WTC11 (cell line): ENCODE data around the gene DCTN2. TPM values are rescaled to one million over a fixed set of nuclear protein-coding genes. Genes with fewer than 3 reads are reported as not detected.

ENCODE experiments used
- ATAC-seq: fragments of 200-7000 bp; cut with Tn5 transposase; 2 replicates; pipeline ENCODE4 v1.10.0; 2021; ENCODE audit warnings: mild to moderate bottlenecking, moderate library complexity
- CTCF ChIA-PET: fragments of 300-600 bp; sonication (Branson Sonifier 250); formaldehyde crosslinking; loops from one replicate; lab custom pipeline; 2021; ENCODE audit warnings: antibody characterized with exemption; lab: Charles Lee
- POLR2A ChIA-PET: fragments of 350-600 bp; sonication (Branson Sonifier 250); formaldehyde crosslinking; loops from one replicate; lab custom pipeline; 2021; ENCODE audit warnings: antibody characterized with exemption; lab: Charles Lee
- DNase-seq: peaks from one replicate; pipeline ENCODE4 v3.0.0; 2021; ENCODE audit warnings: low spot score
- H3K27ac Mint-ChIP-seq: 2 replicates; pipeline ENCODE4 v1.8.0; 2021; ENCODE audit warnings: mixed read lengths
- H3K27me3 Mint-ChIP-seq: 2 replicates; pipeline ENCODE4 v1.8.0; 2021; ENCODE audit warnings: low read depth, mild to moderate bottlenecking, moderate library complexity, mixed read lengths
- H3K36me3 Mint-ChIP-seq: 2 replicates; pipeline ENCODE4 v1.8.0; 2021; ENCODE audit warnings: mixed read lengths
- H3K4me1 Mint-ChIP-seq: 2 replicates; pipeline ENCODE4 v1.8.0; 2022; ENCODE audit warnings: mixed read lengths
- H3K4me3 Mint-ChIP-seq: 2 replicates; pipeline ENCODE4 v1.8.0; 2021; ENCODE audit warnings: mild to moderate bottlenecking, moderate library complexity, mixed read lengths
- H3K9me3 Mint-ChIP-seq: 2 replicates; pipeline ENCODE4 v1.8.0; 2021; ENCODE audit warnings: mixed read lengths
- ARID4B ChIP-seq: sonication (generic); formaldehyde crosslinking; IDR thresholded peaks from 2 replicates; pipeline ENCODE4 v1.8.0; 2023; ENCODE audit warnings: missing genetic modification reagents, mild to moderate bottlenecking, borderline replicate concordance
- CREB1 ChIP-seq: sonication (generic); formaldehyde crosslinking; IDR thresholded peaks from 2 replicates; pipeline ENCODE4 v1.8.0; 2023; ENCODE audit warnings: mild to moderate bottlenecking, missing genetic modification reagents
- ELF4 ChIP-seq: sonication (generic); formaldehyde crosslinking; IDR thresholded peaks from 2 replicates; pipeline ENCODE4 v1.8.1; 2022; ENCODE audit warnings: low read depth, mild to moderate bottlenecking, moderate library complexity, missing genetic modification reagents
- ESRRA ChIP-seq: sonication (generic); formaldehyde crosslinking; IDR thresholded peaks from 2 replicates; pipeline ENCODE4 v1.8.1; 2022; ENCODE audit warnings: mild to moderate bottlenecking, missing genetic modification reagents, borderline replicate concordance
- ETV6 ChIP-seq: sonication (generic); formaldehyde crosslinking; IDR thresholded peaks from 2 replicates; pipeline ENCODE4 v1.8.1; 2022; ENCODE audit warnings: mild to moderate bottlenecking, missing genetic modification reagents
- GTF2I ChIP-seq: fragments of 250-450 bp; sonication (Bioruptor Pico); conservative IDR thresholded peaks from 2 replicates; pipeline ENCODE4 v1.4.0; 2021; ENCODE audit warnings: mild to moderate bottlenecking
- HMGXB4 ChIP-seq: sonication (generic); formaldehyde crosslinking; IDR thresholded peaks from 2 replicates; pipeline ENCODE4 v1.8.1; 2023; ENCODE audit warnings: mild to moderate bottlenecking, moderate library complexity, missing genetic modification reagents
- JUN ChIP-seq: sonication (generic); formaldehyde crosslinking; IDR thresholded peaks from 2 replicates; pipeline ENCODE4 v1.8.0; 2023; ENCODE audit warnings: mild to moderate bottlenecking, missing genetic modification reagents
- MXD4 ChIP-seq: fragments of 250-450 bp; sonication (Bioruptor Pico); IDR thresholded peaks from 2 replicates; pipeline ENCODE4 v1.8.0; 2021; ENCODE audit warnings: mild to moderate bottlenecking, moderate library complexity, borderline replicate concordance
- NR2C2 ChIP-seq: sonication (generic); formaldehyde crosslinking; IDR thresholded peaks from 2 replicates; pipeline ENCODE4 v1.8.0; 2022; ENCODE audit warnings: mild to moderate bottlenecking, missing genetic modification reagents
- USF1 ChIP-seq: sonication (generic); formaldehyde crosslinking; IDR thresholded peaks from 2 replicates; pipeline ENCODE4 v1.8.0; 2022; ENCODE audit warnings: mild to moderate bottlenecking, missing genetic modification reagents
- ZBTB21 ChIP-seq: sonication (generic); formaldehyde crosslinking; IDR thresholded peaks from 2 replicates; pipeline ENCODE4 v1.8.1; 2023; ENCODE audit warnings: mild to moderate bottlenecking, missing genetic modification reagents, borderline replicate concordance
- ZNF232 ChIP-seq: sonication (generic); formaldehyde crosslinking; IDR thresholded peaks from 2 replicates; pipeline ENCODE4 v1.8.0; 2022; ENCODE audit warnings: mild to moderate bottlenecking, missing genetic modification reagents
- ZNF423 ChIP-seq: fragments of 250-450 bp; sonication (Bioruptor Pico); IDR thresholded peaks from 2 replicates; pipeline ENCODE4 v2.1.2; 2022; ENCODE audit warnings: mild to moderate bottlenecking, moderate library complexity
- total RNA-seq: library from RNA; stranded (reverse); gene quantifications from 3 replicates; pipeline ENCODE4 v1.2.3, GENCODE V29; 2021
- TF ChIP-seq, protein P1 (sequence below): sonication (generic); formaldehyde crosslinking; IDR thresholded peaks from 2 replicates; pipeline ENCODE4 v1.8.1; 2022; ENCODE audit warnings: missing genetic modification reagents, borderline replicate concordance
- TF ChIP-seq, protein P2 (sequence below): fragments of 250-450 bp; sonication (Bioruptor Pico); IDR thresholded peaks from 2 replicates; pipeline ENCODE4 v1.9.0; 2021; ENCODE audit warnings: moderate library complexity, mild to moderate bottlenecking, inconsistent platforms, borderline replicate concordance
- TF ChIP-seq, protein P3 (sequence below): fragments of 250-450 bp; sonication (Bioruptor Pico); conservative IDR thresholded peaks from 2 replicates; pipeline ENCODE4 v1.9.0; 2021; ENCODE audit warnings: mild to moderate bottlenecking
- TF ChIP-seq, protein P4 (sequence below): sonication (generic); formaldehyde crosslinking; IDR thresholded peaks from 2 replicates; pipeline ENCODE4 v1.8.0; 2022; ENCODE audit warnings: mild to moderate bottlenecking, missing genetic modification reagents

Gene DCTN2
- total RNA-seq, 1 experiment from 2014 or later, result 93.5 TPM

DNA sequence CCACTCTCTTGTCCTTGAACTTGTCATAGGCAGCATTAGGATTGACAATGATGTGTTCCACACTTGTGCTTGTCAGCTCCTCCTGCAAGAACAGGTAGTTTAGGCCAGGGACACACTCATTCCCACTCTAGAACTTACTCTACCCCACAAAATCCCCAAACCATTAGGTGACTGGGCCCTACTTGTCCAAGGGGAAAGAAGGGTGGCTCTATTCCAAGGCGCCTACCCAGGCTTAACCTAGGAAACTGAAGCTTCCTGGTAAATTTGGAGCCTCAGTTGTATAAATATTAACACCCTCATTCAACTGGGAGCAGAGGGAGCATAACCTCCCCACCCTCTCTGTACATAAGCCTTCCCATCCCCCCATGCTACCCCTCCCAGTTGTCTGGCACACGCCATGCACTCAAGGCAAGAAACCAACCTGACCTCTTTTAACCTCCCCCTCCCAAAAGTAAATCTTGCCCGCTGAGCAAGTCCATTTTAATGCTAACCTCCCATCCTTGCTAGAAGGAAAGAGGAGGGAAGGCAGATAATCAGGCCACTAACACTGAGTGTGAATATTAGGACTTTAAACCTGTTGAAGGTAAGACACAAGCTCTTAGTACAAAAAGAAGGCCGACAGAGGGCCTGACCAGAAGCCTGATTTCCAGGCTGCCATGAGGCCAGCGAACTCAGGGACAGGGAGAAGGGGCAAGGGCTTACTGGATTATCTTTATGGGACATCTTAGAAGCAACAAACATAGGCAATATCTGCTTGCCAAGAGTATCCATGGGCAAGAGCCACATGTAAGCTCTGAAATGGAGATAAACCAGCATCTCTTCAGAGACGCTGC lies 11.0 kb downstream of the DCTN2 start:
- Mint-ChIP-seq H3K36me3 (peaks cover 48% of the 10 kb centered on the region), H3K27ac (no peak overlapping the region), H3K9me3 (no peaks in the 10 kb centered on the region), H3K27me3 (no peaks in the 10 kb centered on the region), H3K4me1 (peaks cover 10% of the 10 kb centered on the region), H3K4me3 (no peak overlapping the region)
- TF ChIP-seq ELF4 (CRISPR knock-in tag) (no peak), CREB1 (no peak), USF1 (CRISPR knock-in tag) (no peak), ZNF423 (CRISPR knock-in tag) (no peak), ETV6 (CRISPR knock-in tag) (no peak), GTF2I (CRISPR knock-in tag) (no peak), HMGXB4 (CRISPR knock-in tag) (no peak), JUN (CRISPR knock-in tag) (no peak), ESRRA (CRISPR knock-in tag) (no peak)
- ChIA-PET POLR2A (interaction anchor here (0.9 kb wide), 1 partner anchor 7 kb away, joined by 3 read pairs; no protein-coding TSS in a partner anchor), CTCF (interaction anchor here (1.6 kb wide), 2 partner anchors 11 to 48 kb away, joined by 4 read pairs; partner anchors contain the start of gene DCTN2)
- ATAC-seq (peak; percentile 43), DNase-seq (no peak)

DNA sequence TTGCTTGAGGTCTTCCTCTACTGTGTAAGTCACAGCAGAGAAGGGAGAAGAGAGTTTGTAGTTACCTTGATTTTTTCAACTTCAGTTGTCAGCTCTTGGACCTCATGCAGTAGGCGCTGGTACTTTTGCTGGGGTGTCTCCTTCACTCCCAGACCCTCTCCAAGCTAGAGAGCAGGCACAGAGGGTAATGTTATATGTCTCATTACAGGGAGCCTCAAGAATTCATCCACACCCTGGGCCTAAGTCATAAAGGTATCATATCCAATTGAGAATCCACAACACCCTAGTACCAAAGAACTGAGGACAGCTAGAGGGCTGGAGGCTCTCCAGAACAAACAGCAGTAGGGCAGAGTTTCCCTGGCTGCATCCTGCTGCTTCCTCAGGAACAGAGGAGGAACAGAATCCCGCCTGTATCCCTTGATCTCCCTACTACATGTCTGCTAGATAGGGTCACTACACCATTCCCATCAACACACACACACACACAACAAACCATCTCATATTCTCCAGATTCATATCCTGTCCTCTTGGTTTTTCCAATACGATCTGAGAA lies 11.9 kb downstream of the DCTN2 start:
- Mint-ChIP-seq H3K9me3 (no peaks in the 10 kb centered on the region), H3K36me3 (peaks cover 52% of the 10 kb centered on the region), H3K4me3 (no peak overlapping the region), H3K27me3 (no peaks in the 10 kb centered on the region), H3K4me1 (peaks cover 9% of the 10 kb centered on the region), H3K27ac (no peak overlapping the region)
- no peak for ATAC-seq
- no peak for DNase-seq
- POLR2A ChIA-PET, result interaction anchor here (1.1 kb wide), 1 partner anchor 11 kb away, joined by 3 read pairs; no protein-coding TSS in a partner anchor
- CTCF ChIA-PET, result interaction anchor here (1.6 kb wide), 1 partner anchor 11 kb away, joined by 4 read pairs; the partner anchor contains the start of gene DCTN2
- TF ChIP-seq, protein P1, sequence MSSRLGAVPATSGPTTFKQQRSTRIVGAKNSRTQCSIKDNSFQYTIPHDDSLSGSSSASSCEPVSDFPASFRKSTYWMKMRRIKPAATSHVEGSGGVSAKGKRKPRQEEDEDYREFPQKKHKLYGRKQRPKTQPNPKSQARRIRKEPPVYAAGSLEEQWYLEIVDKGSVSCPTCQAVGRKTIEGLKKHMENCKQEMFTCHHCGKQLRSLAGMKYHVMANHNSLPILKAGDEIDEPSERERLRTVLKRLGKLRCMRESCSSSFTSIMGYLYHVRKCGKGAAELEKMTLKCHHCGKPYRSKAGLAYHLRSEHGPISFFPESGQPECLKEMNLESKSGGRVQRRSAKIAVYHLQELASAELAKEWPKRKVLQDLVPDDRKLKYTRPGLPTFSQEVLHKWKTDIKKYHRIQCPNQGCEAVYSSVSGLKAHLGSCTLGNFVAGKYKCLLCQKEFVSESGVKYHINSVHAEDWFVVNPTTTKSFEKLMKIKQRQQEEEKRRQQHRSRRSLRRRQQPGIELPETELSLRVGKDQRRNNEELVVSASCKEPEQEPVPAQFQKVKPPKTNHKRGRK, result no peak
- TF ChIP-seq NR2C2 (CRISPR knock-in tag), result no peak
- TF ChIP-seq, protein P2, sequence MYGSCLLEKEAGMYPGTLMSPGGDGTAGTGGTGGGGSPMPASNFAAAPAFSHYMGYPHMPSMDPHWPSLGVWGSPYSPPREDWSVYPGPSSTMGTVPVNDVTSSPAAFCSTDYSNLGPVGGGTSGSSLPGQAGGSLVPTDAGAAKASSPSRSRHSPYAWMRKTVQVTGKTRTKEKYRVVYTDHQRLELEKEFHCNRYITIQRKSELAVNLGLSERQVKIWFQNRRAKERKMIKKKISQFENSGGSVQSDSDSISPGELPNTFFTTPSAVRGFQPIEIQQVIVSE (CRISPR knock-in tag), result no peak
- TF ChIP-seq MXD4 (CRISPR knock-in tag), result no peak
- no peak for TF ChIP-seq ZNF232 (CRISPR knock-in tag)
- no peak for TF ChIP-seq ZBTB21
- TF ChIP-seq, protein P3, sequence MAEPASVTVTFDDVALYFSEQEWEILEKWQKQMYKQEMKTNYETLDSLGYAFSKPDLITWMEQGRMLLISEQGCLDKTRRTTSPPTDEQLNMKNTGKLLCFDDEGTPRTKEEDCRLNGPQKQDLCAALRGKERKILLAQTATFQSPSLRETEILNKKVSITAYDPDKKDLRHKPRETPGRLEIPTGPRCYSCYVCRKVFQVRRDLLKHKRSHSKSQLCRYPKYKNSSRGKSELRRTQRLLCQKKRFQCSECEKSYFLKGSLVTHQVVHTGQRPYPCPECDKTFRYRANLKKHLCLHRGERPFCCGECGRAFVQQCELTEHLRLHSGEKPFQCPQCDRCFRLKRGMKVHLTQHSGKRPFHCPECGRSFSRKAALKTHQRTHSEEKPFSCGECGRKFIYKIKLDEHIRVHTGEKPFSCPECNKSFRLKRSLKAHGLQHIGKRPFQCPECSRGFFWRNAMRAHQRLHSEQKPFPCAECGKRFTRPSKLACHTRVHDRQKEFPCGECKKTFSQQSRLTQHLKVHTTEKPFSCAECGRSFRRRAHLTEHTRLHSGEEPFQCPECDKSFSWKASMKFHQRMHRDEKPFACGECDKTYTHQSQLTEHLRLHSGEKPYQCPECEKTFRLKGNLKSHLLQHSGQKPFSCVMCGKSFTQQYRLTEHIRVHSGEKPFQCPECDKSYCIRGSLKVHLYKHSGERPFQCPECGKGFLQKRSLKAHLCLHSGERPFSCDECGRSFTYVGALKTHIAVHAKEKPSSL, result no peak
- no peak for TF ChIP-seq ESRRA (CRISPR knock-in tag)
- no peak for TF ChIP-seq ZNF423 (CRISPR knock-in tag)
- TF ChIP-seq ARID4B (CRISPR knock-in tag), result no peak
- TF ChIP-seq, protein P4, sequence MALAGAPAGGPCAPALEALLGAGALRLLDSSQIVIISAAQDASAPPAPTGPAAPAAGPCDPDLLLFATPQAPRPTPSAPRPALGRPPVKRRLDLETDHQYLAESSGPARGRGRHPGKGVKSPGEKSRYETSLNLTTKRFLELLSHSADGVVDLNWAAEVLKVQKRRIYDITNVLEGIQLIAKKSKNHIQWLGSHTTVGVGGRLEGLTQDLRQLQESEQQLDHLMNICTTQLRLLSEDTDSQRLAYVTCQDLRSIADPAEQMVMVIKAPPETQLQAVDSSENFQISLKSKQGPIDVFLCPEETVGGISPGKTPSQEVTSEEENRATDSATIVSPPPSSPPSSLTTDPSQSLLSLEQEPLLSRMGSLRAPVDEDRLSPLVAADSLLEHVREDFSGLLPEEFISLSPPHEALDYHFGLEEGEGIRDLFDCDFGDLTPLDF, result no peak
